Thoracic aorta (tissue), 2 donors: ENCODE measurements around the gene SYNPO2. TPM values are rescaled to one million over a fixed set of nuclear protein-coding genes. Genes with fewer than 3 reads are reported as not detected.

ENCODE experiments used
- ATAC-seq: fragments of 150-250 bp; one replicate; pipeline ENCODE4 v1.8.0; 2017; ENCODE audit warnings: low read depth; ENCODE audit not compliant: insufficient number of reproducible peaks, low FRiP score
- DNase-seq: peaks from one replicate; pipeline ENCODE4 v3.0.0-alpha.2; 2020; ENCODE audit warnings: low spot score
- H3K27ac ChIP-seq, 2 donors: fragments of 200-600 bp; sonication (generic); 1 replicate in 1 of 2; 2 replicates in 1 of 2; pipeline ENCODE4 v1.5.1; 2016; ENCODE audit warnings: mild to moderate bottlenecking in 2 of 2, moderate library complexity in 2 of 2
- H3K27me3 ChIP-seq: fragments of 200-600 bp; sonication (generic); replicated peaks from 2 replicates; pipeline ENCODE4 v1.6.0; 2016; ENCODE audit warnings: mild to moderate bottlenecking; ENCODE audit not compliant: insufficient read depth
- H3K36me3 ChIP-seq: fragments of 200-600 bp; sonication (generic); one replicate; pipeline ENCODE4 v1.5.1; 2016
- H3K4me1 ChIP-seq, 2 donors: fragments of 200-600 bp; sonication (generic); 1 replicate in 1 of 2; 2 replicates in 1 of 2; pipeline versions ENCODE4 v1.5.1 to v1.6.0; 2016; ENCODE audit warnings: low read depth in 2 of 2, mild to moderate bottlenecking in 1 of 2; ENCODE audit not compliant: control insufficient read depth in 1 of 2
- H3K4me3 ChIP-seq: fragments of 200-600 bp; sonication (generic); 2 replicates; pipeline ENCODE4 v1.5.1; 2016; ENCODE audit warnings: mild to moderate bottlenecking
- H3K9me3 ChIP-seq: fragments of 200-600 bp; sonication (generic); 2 replicates; pipeline ENCODE4 v1.5.1; 2016
- CTCF ChIP-seq: fragments of 200-600 bp; sonication (generic); IDR thresholded peaks from one replicate; pipeline ENCODE4 v1.5.1; 2019; ENCODE audit warnings: antibody characterized with exemption
- total RNA-seq, 2 donors: library from RNA; depleted of rRNA; stranded (reverse); fragments of >200 nt; gene quantifications; one replicate each; pipeline versions ENCODE4 v1.1.0 to v1.2.3, GENCODE V29; 2016

Gene SYNPO2
- total RNA-seq, 2 donors from 2014 or later: 264 to 313 TPM

GRCh38 chr4:119099227-119099810 lies 210.7 kb downstream of the SYNPO2 start:
- DNase-seq (no peak), ATAC-seq (no peak)
- peak overlapping the region; percentile 15 to 86 for H3K27ac ChIP-seq
- peaks cover 3% of the 10 kb centered on the region for H3K36me3 ChIP-seq
- TF ChIP-seq CTCF: no peak
- H3K4me3 ChIP-seq: no peak overlapping the region
- peaks cover 34 to 48% of the 10 kb centered on the region in 2 donors for H3K4me1 ChIP-seq
- H3K9me3 ChIP-seq: no peaks in the 10 kb centered on the region
- H3K27me3 ChIP-seq: no peaks in the 10 kb centered on the region

GRCh38 chr4:119100655-119101054 lies 212.0 kb downstream of the SYNPO2 start:
- H3K4me1 ChIP-seq: peaks cover 46 to 62% of the 10 kb centered on the region in 2 donors
- DNase-seq (no peak), ATAC-seq (no peak)
- H3K4me3 ChIP-seq: no peak overlapping the region
- H3K27ac ChIP-seq: peak overlapping the region; percentile 36 to 86
- no peak for TF ChIP-seq CTCF
- no peaks in the 10 kb centered on the region for H3K27me3 ChIP-seq
- H3K36me3 ChIP-seq: no peaks in the 10 kb centered on the region
- H3K9me3 ChIP-seq: no peaks in the 10 kb centered on the region

GRCh38 chr4:119103263-119103662 lies 214.6 kb downstream of the SYNPO2 start:
- Histone ChIP-seq H3K36me3 (no peaks in the 10 kb centered on the region), H3K27ac (peak overlapping the region; percentile 69 to 86), H3K4me3 (peak overlapping the region; percentile 13), H3K27me3 (no peaks in the 10 kb centered on the region), H3K4me1 (peaks cover 54 to 73% of the 10 kb centered on the region in 2 donors), H3K9me3 (no peaks in the 10 kb centered on the region)
- DNase-seq: no peak
- no peak for TF ChIP-seq CTCF
- peak; percentile 100 for ATAC-seq

GRCh38 chr4:119104644-119105273 lies 216.1 kb downstream of the SYNPO2 start:
- Histone ChIP-seq H3K4me3 (no peak overlapping the region), H3K36me3 (no peaks in the 10 kb centered on the region), H3K27me3 (no peaks in the 10 kb centered on the region), H3K9me3 (no peaks in the 10 kb centered on the region), H3K4me1 (peaks cover 39 to 61% of the 10 kb centered on the region in 2 donors), H3K27ac (peak overlapping the region; percentile 67 to 86)
- ATAC-seq: no peak
- no peak for TF ChIP-seq CTCF
- no peak for DNase-seq

DNA sequence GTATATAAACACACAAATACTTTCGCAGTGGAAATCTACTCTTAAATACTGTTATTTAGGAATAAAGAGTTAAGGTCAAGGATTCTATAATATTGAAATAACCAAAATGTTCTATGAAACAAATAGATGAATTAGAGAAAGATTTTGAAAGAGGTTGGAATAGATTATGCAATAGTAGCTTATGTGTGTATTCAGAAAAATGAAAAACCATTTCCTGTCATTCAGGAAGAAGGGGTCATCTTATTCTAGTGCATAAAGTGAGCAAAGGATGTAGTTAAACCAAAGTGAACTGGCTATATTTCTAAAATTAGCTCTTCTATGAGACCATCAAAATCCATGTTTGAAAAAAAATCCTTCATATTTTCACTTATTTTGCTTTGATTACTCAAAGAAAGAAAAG lies 217.0 kb downstream of the SYNPO2 start:
- Histone ChIP-seq H3K4me1 (peaks cover 36 to 52% of the 10 kb centered on the region in 2 donors), H3K36me3 (no peaks in the 10 kb centered on the region), H3K9me3 (no peaks in the 10 kb centered on the region), H3K27me3 (no peaks in the 10 kb centered on the region), H3K27ac (peak overlapping the region; percentile 40 to 86), H3K4me3 (no peak overlapping the region)
- ATAC-seq (no peak), DNase-seq (no peak)
- no peak for TF ChIP-seq CTCF
